GM18511 (cell line): Measurements from ENCODE around the gene ASB12.
A peak's percentile ranks its signal among the peaks of the same experiment; 100 is the strongest.
"Not testable (repeated sequence)": the region's sequence is repeated elsewhere in the genome, so short reads cannot be mapped to it uniquely, and the experiment has no call there.

Source experiments
- ATAC-seq: cut with Tn5 transposase; IDR thresholded peaks from one replicate; pipeline ENCODE4 v1.9.1; 2021; ENCODE audit warnings: mild to moderate bottlenecking, moderate library complexity; ENCODE audit not compliant: unreplicated experiment

ASB12 gene

DNA sequence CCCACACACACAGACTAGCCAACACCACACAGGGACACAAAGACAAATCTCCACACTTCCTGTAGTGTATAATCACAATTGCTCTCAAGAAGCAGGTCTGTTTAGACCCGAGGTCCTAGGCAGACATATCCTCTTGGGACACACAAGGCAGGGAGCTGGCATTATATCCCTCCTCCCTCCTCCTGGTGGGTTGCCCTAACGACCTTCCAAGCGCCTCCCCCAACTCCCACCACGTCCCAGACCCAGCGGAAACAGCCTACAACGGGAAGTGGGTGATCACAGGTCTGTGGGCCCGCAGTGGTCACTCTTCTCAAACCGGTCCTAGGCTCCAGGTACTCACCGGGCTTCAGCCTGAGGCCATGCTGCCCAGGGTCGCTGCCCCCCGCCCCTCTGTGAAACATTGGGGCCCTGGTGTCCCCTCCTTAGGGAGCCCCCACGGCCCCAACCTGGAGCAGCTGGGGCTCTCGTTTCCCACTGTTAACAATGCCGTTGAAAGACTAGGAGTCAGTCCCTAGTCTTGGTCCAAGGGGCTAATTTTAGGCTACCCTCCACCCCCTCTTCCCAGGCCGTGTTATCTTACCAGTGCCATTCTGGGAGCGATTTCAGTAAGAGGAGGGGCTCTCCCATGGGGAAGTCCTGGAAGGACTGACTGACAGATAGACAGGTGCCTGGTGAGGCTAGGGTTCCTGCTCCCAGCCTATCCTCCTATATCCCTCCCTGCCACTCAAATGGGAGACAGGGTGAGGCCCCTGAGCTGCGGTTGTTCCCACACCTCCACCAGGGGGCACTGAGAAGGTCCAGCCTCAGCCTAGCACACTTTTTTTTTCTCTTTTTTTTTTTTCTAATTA, at the start of gene ASB12:
TSS of gene ASB12 (minus strand) at position 485 of the 848 bp plus-strand sequence. CDS start 4,957 bp downstream, outside the sequence.
- no peak for ATAC-seq

DNA sequence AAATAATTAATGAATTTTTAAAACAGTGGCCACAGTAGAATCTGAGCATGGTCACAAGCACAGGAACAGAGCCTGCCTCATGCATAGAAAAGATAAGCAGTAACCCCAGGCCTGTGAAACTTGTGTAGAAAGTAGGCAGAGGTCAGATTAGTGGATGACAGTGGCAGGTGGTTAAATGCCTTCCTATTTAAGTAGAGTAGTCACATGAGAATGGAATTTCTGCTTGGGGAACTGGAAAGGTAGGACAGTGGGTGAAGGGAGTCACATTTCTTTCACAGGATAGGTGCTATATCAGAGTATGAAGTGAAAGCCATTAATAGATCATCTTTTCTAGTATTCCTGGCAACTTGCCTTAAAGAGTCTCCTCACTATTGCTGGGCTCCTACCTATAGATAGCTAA, 34.9 kb upstream of the ASB12 start:
- no peak for ATAC-seq

DNA sequence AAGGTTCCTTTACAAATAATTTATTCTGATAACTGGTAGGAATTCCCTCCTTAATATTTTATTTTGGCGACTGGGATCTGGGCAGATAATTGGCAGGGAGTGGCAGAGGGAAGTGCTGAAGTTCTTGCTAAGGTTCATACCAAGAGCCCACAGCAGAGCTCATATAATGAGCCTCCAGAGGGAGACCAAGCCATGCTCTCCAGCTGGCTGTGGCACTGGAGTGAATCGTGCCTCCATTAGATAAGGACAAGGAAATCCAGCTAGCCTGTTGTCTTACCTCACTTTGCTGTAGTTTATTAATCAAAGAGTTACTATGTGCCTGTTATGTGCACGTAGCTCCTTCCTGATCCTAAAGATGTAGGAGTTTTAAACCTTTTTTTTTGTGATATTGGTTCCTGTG, 1.3 kb downstream of the ASB12 start:
- ATAC-seq = no peak

DNA sequence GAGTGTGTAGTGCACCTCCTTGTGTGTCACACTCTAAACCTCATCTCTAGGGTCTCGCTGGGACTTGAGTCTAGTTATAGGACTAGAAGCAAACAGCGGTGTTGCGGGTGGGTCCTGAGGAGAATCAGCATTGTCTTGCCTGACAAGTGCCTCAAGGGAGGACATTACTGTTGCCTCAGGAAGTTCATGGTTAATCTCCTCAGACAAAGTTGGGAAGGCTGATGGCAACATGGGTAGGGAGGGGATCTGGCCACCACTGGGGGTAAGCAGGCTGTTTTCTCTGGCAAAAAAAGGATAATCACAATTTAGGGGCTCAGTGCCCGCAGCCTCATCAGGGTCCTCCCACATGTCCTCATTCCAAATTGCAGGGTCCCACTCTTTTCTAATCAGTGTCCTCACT, 12.4 kb downstream of the ASB12 start:
- no peak for ATAC-seq

GRCh38 chrX:64213989-64214388, 16.4 kb downstream of the ASB12 start:
- not testable (repeated sequence) for ATAC-seq

- ATAC-seq = no peak
Observed at GRCh38 chrX:64206556-64207162, 23.7 kb downstream of the ASB12 start.

- ATAC-seq = peak; percentile 87
Observed at GRCh38 chrX:64205735-64206501, 24.5 kb downstream of the ASB12 start.

DNA sequence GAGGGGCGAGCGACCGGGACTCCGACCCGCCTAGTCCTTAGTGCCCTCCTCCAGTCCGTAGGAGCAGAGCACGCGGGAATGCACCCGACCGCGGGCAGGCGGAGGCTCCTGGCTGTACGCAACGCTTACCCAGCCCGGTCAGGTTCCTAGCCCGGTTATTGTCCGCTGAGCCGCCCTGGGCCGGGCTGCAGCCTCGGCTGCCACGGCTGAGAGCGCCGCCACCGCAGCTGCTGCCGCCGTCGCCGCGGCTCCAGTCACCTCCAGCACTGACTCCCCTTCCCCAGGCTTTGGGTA, 25.0 kb downstream of the ASB12 start, which contains the start of gene AMER1:
TSS of gene AMER1 (minus strand) at position 268 of the 294 bp plus-strand sequence. CDS start 12,422 bp downstream, outside the sequence.
- ATAC-seq = peak; percentile 43

- ATAC-seq = peak; percentile 19
Observed at GRCh38 chrX:64204701-64205440, 25.5 kb downstream of the ASB12 start.

GRCh38 chrX:64204252-64204651, 26.2 kb downstream of the ASB12 start:
- no peak for ATAC-seq

DNA sequence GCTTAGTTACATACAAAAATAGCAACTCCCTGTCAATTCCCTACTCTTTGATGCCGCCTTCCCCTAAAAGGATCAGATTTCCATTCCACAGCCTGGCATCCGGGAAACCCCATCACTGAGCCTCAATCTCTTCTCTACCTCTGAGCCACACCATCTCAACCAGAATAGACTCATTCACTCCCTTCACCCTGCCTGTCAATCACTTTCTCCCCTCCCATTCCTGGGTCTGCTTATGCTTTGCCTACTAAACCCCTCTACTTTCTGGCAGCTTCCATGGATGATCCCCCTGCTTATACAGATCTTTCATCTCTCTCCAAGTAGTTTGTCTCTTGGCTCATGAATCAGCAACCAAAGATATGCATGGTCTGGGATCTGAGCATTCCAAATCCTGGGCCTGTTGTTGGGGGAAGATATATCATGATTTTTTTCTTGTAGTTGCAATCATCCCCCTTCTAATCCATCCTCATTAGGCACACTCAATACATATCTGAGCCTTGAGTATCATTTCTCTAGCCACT, 27.5 kb downstream of the ASB12 start:
- no peak for ATAC-seq

DNA sequence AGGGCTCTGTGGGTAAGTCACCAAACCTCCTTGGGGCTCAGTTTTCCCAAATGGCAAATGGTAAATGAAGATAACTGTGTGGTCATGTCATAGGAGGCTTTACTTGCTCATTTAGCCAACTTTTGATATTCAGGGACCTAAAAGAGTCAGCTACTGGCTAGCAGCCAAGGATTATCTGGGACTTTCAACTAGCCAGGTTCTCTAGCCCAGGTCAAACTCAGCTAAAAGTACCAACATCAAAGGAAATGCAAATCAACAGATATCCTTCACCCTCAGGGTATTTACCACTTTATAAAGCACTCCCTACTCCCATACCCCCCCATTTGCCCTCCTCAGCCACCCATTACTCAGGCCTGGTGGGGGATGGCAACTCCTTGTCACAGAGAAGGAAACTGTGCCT, 32.4 kb downstream of the ASB12 start:
- peak; percentile 56 for ATAC-seq

DNA sequence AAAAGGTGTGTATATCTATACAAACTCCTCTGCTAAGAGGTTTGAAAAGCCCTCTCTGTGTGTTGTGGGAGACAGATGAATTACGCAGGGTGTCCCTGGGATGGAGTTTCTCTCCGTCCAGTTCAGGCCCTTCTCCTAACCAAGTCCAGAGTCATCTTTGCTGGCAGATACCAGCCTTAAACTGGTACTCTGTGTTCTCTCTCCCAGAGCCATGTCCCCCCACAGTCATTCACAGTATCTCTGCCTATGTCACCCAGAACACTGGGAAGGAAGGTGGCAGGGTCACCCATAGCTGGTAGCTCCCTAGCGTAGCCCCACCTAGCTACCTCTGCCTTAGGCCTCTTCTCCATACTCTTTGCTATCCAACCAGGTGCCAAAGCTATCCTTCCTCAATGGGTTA, 33.8 kb downstream of the ASB12 start:
- no peak for ATAC-seq

DNA sequence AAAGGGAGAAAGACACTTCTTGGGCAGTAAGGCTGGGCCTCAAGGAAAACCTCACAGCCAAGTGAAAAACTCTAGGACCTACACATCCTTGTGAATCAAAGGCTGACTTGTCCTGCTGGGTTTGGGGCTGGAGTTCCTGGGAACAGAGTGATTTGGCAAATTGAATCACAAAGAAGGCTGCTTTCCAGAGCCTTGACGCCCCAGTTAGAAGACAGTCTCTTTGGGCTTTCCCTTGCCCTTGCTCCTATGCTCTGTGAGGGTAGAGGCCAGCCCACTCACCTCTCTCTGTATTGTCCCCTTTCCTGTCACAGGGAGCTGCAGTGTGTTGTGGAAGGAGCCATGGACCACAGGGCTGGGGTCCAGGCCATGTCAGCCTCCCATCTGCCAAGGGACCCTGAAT, 34.5 kb downstream of the ASB12 start:
- ATAC-seq = no peak

DNA sequence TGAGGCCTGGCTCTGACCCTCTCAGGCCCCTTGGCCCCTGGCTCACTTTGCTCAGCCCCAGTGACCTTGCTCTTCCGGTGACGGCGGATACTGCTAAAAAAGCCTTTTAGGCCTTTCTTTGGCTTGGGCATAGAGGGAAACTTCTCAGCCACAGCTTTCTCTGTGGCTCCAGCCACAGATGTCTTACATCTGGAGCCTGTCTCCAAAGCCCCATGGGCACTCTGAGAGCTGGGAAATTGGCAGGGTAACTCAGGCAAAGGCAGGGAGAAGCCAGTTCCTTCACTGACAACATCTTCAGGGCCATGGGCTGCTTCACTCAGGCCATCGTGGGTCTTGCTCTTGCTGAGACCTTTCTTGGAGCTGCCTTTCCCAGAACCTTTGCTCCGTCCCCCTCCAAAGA, 37.7 kb downstream of the ASB12 start:
- no peak for ATAC-seq

DNA sequence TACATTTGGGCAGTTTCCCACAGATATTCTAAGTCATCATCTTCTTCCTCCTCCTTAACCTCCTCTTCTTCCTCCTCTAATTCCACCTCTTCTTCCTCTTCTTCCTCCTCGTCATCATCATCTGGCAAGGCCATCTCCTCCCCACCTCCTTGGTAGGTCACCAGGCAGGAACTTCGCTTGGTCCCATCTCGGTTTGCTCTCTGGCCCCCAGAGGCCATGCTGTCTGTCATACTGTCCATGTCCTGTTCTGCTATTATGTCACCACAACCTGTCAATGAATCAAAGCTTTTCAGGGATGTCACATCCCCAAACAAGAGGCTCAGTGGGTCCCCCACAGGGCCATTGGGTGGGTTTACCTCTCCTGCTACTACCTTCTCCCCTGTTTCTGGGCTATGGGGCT, 38.4 kb downstream of the ASB12 start:
- no peak for ATAC-seq

GRCh38 chrX:64191281-64192010, 39.0 kb downstream of the ASB12 start:
- ATAC-seq = no peak

DNA sequence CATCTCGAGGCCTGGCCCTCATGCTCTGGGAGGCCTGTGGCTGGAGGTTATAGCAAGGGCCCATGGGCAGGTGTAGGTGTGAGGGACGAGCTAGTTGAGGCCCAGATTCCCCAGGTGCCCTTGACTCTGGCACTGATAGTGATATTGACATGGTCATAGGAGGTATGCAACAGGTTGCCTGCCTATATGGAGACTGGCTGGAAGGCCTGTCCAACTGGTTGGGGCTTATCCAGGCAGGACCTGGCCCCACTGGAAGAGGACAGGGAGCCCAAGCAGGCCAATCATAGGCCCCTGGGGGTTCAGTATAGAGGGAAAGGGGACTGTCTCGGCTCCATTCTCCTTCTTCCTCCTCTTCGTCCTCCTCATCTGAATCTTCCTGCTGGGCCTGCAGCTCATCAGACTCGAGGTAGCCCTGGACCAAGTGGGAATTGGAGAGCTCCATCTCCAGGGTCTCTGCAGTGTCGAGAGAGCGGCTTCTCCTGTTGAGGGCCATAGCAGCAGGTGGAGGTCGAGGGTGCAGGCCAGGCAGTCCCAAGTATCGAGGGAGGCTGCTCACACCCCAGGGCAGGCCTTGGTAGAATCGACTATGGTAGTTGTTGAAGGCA, 40.2 kb downstream of the ASB12 start:
- ATAC-seq = no peak

DNA sequence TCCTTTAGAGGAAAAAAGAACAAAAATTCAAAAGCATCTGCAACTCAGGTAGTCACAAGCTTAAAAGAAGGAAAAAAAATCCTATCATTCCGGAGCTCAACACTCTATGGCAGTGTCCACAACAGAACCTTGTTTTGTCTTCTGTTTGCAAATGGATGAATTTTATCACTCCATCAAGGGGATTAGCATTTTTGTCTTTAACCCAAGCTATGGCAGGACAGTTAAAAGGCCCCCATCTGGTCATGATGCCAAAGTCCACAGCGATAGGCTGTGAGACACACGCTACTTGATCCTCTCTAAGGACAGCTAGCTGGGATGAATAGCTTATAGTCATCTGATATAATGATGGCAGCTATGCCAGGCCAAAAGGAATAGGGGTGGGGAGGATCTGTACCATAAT, 41.5 kb downstream of the ASB12 start:
- no peak for ATAC-seq

DNA sequence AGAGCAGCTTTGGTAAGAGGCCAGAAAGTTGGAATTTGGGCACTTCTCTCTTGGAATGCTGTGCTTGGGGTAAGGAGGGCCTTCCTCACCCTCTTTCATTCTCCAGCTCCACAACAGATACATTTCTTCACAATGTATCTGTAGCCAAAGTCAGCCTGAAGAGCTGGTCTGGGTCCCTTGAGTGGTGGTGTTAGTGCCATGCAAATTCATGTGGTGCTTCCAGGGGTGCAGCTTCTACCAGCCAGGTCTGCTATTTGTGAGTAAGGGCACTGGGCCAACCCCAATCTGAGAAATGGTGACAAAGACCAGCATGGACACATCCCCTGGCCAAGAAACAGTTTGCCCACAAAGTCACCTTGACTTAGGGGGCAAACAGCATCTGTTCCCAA, 42.7 kb downstream of the ASB12 start:
- no peak for ATAC-seq
